Urinary bladder (tissue), 4 donors: ENCODE data around the gene COLGALT1. TPM values are rescaled to one million over a fixed set of nuclear protein-coding genes. Genes with fewer than 3 reads are reported as not detected.
"Not testable (repeated sequence)": the region's sequence is repeated elsewhere in the genome, so short reads cannot be mapped to it uniquely, and the experiment has no call there.

Experiments
- DNase-seq: peaks from one replicate; pipeline ENCODE4 v3.0.0-alpha.2; 2015; ENCODE audit errors: extremely low spot score
- H3K27ac ChIP-seq: one replicate; pipeline ENCODE4 v1.5.1; 2013; ENCODE audit warnings: low read depth, mild to moderate bottlenecking, moderate library complexity
- H3K36me3 ChIP-seq: one replicate; pipeline ENCODE4 v1.6.1; 2013; ENCODE audit warnings: mild to moderate bottlenecking, moderate library complexity; ENCODE audit not compliant: insufficient read depth
- H3K4me1 ChIP-seq: one replicate; pipeline ENCODE4 v1.6.1; 2013; ENCODE audit warnings: mild to moderate bottlenecking, moderate library complexity; ENCODE audit not compliant: insufficient read depth
- H3K4me3 ChIP-seq: one replicate; pipeline ENCODE4 v1.5.1; 2013; ENCODE audit warnings: low read depth, low read length
- WGBS: extraction: QIAGEN DNeasy Blood & Tissue Kit; methylation state at CpG from one replicate; pipeline ENCODE4 v1.1.7; 2013; 5-methylcytosine and 5-hydroxymethylcytosine counted together
- polyA plus RNA-seq: library from polyadenylated mRNA; stranded (reverse); fragments of 200-250 nt; gene quantifications from one replicate; pipeline ENCODE4 v1.2.3, GENCODE V29; 2013
- total RNA-seq: library from RNA; depleted of rRNA; stranded (reverse); fragments of >200 nt; gene quantifications from one replicate; pipeline ENCODE4 v1.2.3, GENCODE V29; 2014
- donor health status: healthy with polysubstance abuse.
- donor health status: healthy.

The COLGALT1 gene
- total and polyA plus RNA-seq, 2 donors: 31.7 to 68.6 TPM

GRCh38 chr19:17577457-17578097 is 22.1 kb downstream of the COLGALT1 start:
- DNase-seq: no peak
- 78% methylated on average over 22 of the region's 22 CpGs for WGBS
- Histone ChIP-seq H3K36me3 (peaks cover 5% of the 10 kb centered on the region), H3K27ac (no peak overlapping the region), H3K4me3 (no peak overlapping the region), H3K4me1 (no peaks in the 10 kb centered on the region)

- no peaks in the 10 kb centered on the region for H3K4me1 ChIP-seq
- no peak overlapping the region for H3K27ac ChIP-seq
- H3K4me3 ChIP-seq: no peak overlapping the region
- 52% methylated on average over 16 of the region's 16 CpGs for WGBS
- DNase-seq: no peak
- peaks cover 5% of the 10 kb centered on the region for H3K36me3 ChIP-seq
Observed at GRCh38 chr19:17579661-17580244, 24.3 kb downstream of the COLGALT1 start.

GRCh38 chr19:17580470-17581144 is 25.2 kb downstream of the COLGALT1 start:
- WGBS: 89% methylated on average over 28 of the region's 28 CpGs
- DNase-seq: no peak
- Histone ChIP-seq H3K4me3 (no peak overlapping the region), H3K36me3 (peaks cover 5% of the 10 kb centered on the region), H3K27ac (no peak overlapping the region), H3K4me1 (no peaks in the 10 kb centered on the region)

GRCh38 chr19:17581211-17581874 is 25.9 kb downstream of the COLGALT1 start:
- Histone ChIP-seq H3K4me1 (no peaks in the 10 kb centered on the region), H3K4me3 (no peak overlapping the region), H3K27ac (no peak overlapping the region), H3K36me3 (peaks cover 5% of the 10 kb centered on the region)
- DNase-seq: no peak
- 80% methylated on average over 19 of the region's 19 CpGs for WGBS

- DNase-seq: no peak
Observed at GRCh38 chr19:17582613-17583012, 27.2 kb downstream of the COLGALT1 start.

GRCh38 chr19:17584132-17584531 is 28.7 kb downstream of the COLGALT1 start:
- Histone ChIP-seq H3K4me3 (no peak overlapping the region), H3K4me1 (no peaks in the 10 kb centered on the region), H3K27ac (no peak overlapping the region), H3K36me3 (peaks cover 5% of the 10 kb centered on the region)
- 71% methylated on average over 3 of the region's 3 CpGs for WGBS
- DNase-seq: no peak

More at GRCh38 chr19:17582613-17583012, 27.2 kb downstream of the COLGALT1 start:
- Histone ChIP-seq H3K36me3 (peaks cover 5% of the 10 kb centered on the region), H3K4me1 (no peaks in the 10 kb centered on the region), H3K4me3 (no peak overlapping the region), H3K27ac (no peak overlapping the region)
- WGBS: 87% methylated on average over 8 of the region's 8 CpGs

- H3K27ac ChIP-seq, H3K4me3 ChIP-seq, DNase-seq, H3K4me1 ChIP-seq, H3K36me3 ChIP-seq: not testable (repeated sequence)
- 62% methylated on average over 7 of the region's 7 CpGs for WGBS
Observed at GRCh38 chr19:17585395-17585794, 29.9 kb downstream of the COLGALT1 start.

GRCh38 chr19:17590866-17591265 is 35.4 kb downstream of the COLGALT1 start:
- 0% methylated on average over 1 of the region's 1 CpG for whole genome bisulfite sequencing
- no peaks in the 10 kb centered on the region for H3K36me3 ChIP-seq
- no peak for DNase-seq
- no peak overlapping the region for H3K27ac ChIP-seq
- H3K4me1 ChIP-seq: no peaks in the 10 kb centered on the region
- no peak overlapping the region for H3K4me3 ChIP-seq

GRCh38 chr19:17594296-17594695 is 38.8 kb downstream of the COLGALT1 start:
- not testable (repeated sequence) for DNase-seq, H3K36me3 ChIP-seq
- 80% methylated on average over 7 of the region's 7 CpGs for WGBS

GRCh38 chr19:17598063-17598462 is 42.6 kb downstream of the COLGALT1 start:
- 82% methylated on average over 8 of the region's 8 CpGs for WGBS
- DNase-seq, H3K36me3 ChIP-seq, H3K4me3 ChIP-seq, H3K4me1 ChIP-seq, H3K27ac ChIP-seq: not testable (repeated sequence)

More at GRCh38 chr19:17594296-17594695, 38.8 kb downstream of the COLGALT1 start:
- not testable (repeated sequence) for H3K27ac ChIP-seq, H3K4me1 ChIP-seq, H3K4me3 ChIP-seq

- Histone ChIP-seq H3K36me3 (no peaks in the 10 kb centered on the region), H3K4me1 (no peaks in the 10 kb centered on the region), H3K4me3 (no peak overlapping the region), H3K27ac (no peak overlapping the region)
- WGBS: 84% methylated on average over 9 of the region's 9 CpGs
- no peak for DNase-seq
Observed at GRCh38 chr19:17598953-17599352, 43.5 kb downstream of the COLGALT1 start.

- DNase-seq: no peak
Observed at GRCh38 chr19:17599780-17600179, 44.3 kb downstream of the COLGALT1 start.

GRCh38 chr19:17601683-17602082 is 46.2 kb downstream of the COLGALT1 start:
- H3K36me3 ChIP-seq: no peaks in the 10 kb centered on the region
- H3K4me3 ChIP-seq: no peak overlapping the region
- no peaks in the 10 kb centered on the region for H3K4me1 ChIP-seq
- 20% methylated on average over 9 of the region's 9 CpGs for WGBS
- DNase-seq: no peak
- no peak overlapping the region for H3K27ac ChIP-seq

More at GRCh38 chr19:17599780-17600179, 44.3 kb downstream of the COLGALT1 start:
- WGBS: 67% methylated on average over 10 of the region's 10 CpGs
- Histone ChIP-seq H3K36me3 (no peaks in the 10 kb centered on the region), H3K27ac (no peak overlapping the region), H3K4me3 (no peak overlapping the region), H3K4me1 (no peaks in the 10 kb centered on the region)
